ENCODE measurements around the gene ZNF333.
A peak's percentile ranks its signal among the peaks of the same experiment; 100 is the strongest.
"Not testable (repeated sequence)": the region's sequence is repeated elsewhere in the genome, so short reads cannot be mapped to it uniquely, and the experiment has no call there.

The ZNF333 gene

DNA sequence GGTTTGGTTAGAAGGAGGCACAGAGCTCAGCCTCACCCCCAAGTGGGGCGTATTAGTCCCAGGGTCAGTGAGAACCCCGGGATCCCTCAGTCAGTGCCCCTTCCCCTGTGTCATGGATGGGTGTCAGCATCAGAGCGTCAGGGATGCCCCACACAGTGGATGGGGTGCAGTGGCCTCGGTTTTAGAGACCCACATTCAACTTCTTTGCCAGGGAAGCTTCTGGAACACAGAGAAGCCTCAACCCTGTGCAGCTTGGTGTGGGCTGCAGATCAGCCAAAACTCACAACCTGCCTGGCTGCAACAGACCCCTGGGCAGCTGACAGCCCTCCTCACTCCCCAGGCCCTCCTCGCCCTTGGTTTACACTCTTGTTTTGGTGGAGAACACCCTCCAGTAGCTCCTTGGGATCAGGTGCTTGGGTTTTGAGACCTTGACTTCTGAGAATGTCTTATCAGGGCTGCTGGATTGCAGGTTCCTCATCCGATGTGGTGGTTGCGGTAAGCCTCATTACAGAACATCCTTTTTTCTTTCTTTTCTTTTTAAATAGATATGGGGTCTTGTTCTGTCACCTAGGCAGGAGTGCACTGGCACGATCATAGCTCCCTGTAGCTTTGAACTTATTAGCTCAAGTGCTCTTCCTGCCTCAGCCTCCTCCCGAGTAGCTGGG lies 11.0 kb downstream of the ZNF333 start:
- DNase-seq = peak; percentile 16

DNA sequence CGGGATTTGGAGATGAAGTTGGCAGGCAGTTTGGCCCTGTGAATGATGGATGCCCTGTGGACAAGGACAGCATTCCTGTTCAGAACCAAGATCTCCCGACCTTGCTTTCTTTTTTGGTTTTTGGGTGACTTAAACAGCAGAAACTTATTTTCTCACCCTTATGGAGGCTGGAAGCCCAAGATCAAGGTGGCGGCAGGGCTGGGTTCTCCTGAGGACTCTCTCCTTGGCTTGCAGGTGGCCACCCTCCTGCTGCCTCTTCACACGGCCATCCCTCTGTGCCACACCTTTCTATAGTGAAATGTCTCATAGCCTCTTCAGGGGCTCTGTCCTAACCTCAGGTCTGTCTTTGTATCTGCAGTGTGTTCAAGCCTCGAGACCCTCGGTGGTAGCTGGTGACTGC lies 14.0 kb downstream of the ZNF333 start:
- DNase-seq = no peak

DNA sequence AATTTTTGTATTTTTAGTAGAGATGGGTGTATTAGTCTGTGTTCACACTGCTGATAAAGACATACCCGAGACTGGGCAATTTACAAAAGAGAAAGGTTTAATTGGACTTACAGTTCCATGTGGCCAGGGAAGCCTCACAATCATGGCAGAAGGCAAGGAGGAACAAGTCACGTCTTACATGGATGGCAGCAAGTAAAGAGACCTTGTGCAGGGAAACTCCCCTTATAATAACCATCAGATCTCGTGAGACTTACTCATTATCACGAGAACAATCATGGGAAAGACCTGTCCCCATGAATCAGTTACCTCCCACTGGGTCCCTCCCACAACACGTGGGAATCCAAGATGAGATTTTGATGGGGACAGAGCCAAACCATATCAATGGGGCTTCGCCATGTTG lies 14.6 kb downstream of the ZNF333 start:
- no peak for DNase-seq

DNA sequence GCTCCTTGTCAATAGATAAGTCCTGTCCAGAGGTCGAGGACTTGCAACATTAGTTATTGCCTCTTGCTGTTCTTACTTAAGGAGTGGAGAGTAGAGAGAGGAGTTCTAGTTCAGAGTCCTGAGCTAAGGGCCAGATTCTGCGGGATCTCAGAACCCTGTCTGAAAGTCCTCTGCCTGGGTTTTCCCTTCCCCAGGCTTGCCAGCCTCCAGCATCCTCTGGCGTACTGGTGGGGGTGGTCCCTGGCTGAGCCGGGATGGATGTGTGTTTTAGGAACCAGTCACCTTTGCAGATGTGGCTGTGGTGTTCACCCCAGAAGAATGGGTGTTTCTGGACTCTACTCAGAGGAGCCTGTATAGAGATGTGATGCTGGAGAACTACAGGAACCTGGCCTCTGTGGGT lies 26.0 kb downstream of the ZNF333 start:
- no peak for DNase-seq

DNA sequence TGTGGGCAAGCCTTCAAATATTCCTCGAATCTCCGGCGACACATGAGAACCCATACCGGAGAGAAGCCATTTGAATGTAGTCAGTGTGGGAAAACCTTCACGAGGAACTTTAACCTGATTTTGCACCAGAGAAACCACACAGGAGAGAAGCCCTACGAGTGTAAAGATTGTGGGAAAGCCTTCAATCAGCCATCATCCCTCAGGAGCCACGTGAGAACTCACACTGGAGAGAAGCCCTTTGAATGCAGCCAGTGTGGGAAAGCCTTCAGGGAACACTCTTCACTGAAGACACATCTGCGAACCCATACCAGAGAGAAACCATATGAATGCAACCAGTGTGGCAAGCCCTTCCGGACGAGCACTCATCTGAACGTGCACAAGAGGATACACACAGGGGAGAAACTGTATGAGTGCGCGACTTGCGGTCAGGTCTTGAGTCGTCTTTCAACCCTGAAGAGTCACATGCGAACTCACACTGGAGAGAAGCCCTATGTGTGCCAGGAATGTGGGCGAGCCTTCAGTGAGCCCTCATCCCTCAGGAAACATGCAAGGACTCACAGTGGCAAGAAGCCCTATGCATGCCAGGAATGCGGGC lies 28.8 kb downstream of the ZNF333 start:
- no peak for DNase-seq

DNA sequence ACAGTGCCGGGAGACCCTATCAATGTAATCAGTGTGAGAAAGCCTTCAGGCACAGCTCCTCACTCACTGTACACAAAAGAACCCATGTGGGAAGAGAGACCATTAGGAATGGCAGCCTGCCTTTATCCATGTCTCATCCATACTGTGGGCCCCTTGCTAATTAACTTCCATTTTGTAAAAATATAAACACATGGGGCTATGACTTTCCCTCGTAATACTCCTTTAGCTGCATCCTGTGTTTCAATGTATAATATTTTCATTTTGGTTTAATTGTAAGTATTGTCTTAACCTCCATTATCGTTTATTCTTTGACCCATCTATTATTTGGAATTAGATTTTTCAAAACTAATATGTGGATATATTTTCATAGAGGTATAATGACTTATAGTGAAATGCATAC lies 29.3 kb downstream of the ZNF333 start:
- DNase-seq = no peak

DNA sequence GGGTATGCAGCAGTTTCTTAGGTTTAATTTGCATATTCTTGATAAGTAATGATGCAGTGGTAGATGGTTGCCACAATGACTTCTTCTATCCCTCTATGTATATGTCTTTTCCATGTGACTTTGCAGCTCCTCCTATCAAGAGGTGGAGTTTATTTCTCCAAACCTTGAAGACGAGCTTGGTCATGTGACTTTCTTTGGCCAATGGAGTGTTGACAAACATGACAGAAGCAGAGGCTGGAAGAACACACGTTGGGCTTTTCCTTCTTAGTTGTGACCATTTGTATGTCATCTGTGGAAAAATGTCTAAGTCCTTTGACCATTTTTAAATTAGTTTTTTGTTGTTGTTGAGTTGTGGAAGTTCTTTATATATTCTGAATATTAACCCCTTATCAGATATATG lies 32.3 kb downstream of the ZNF333 start:
- no peak for DNase-seq

DNA sequence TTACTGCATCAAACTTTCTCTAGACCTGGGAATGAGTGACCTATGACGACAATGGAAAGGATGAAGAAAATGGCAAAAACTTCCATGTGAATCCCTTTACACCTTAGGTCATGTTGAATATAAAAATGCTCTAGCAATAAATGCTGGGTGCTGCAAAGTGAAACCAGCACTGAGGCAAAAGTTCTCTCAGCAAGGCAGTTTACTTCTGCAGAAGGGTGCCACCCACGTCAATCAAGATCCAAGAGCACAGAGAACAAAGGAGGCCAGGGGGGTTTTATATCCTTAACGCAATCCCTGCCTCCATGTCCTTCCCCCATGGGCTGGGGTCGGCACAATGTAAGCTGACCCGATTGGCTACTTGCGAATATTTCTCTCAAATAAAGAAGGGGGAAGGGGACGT lies 38.7 kb downstream of the ZNF333 start:
- no peak for DNase-seq

DNA sequence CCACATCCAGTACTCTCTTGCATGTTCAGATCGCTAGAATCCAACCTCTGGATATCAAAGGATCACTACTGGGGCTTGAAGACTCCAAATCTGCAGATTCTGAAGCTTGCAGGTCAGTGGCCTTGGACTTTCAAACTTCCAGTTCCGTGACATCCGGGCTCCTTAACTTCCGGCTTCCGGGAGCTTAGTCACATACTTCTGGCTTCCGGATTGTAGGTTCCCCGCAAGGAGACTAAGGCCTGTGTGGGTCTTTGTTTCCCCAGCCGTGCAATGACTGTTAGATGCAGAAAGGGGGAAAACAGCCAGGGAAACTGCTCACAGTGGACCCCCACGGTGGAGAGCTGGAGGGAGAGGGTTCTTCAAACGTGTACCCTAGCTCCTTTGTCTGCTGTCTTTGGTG lies 41.4 kb downstream of the ZNF333 start:
- no peak for DNase-seq

DNA sequence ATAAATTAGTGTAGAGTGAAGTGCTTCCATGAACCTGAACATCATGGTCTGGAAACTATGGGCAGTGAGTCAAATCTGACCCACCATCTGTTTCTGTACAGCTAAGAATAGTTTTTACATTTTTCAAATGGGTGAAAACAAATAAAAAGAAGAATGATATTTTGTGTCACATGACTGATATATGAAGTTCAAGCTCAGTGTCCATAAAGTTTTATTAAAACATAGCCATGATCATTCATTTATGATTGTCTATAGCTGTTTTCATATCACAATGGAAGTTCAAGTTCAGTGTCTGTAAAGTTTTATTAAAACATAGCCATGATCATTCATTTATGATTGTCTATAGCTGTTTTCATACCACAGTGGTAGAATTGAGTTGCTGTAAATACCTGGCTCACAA lies 42.7 kb downstream of the ZNF333 start:
- DNase-seq = no peak

DNA sequence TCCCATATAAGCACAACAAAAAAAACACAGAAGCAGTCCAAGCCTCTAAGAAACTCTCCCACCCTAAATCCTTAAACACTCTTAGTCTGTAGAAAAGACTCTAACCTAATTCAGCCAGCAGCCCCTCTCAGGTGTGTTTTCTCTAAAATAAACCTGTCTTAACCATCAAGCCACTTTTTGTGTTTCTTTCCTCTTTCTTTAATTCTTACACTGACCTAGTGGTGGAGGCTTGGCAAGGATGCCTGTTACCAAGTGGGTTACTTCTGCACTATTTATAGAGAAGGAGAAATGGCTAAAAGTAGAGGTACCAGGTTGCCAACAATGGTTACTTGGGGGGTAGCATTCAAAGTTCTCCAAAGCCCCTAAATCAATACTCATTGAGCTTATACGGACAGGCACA lies 43.7 kb downstream of the ZNF333 start:
- DNase-seq = no peak

DNA sequence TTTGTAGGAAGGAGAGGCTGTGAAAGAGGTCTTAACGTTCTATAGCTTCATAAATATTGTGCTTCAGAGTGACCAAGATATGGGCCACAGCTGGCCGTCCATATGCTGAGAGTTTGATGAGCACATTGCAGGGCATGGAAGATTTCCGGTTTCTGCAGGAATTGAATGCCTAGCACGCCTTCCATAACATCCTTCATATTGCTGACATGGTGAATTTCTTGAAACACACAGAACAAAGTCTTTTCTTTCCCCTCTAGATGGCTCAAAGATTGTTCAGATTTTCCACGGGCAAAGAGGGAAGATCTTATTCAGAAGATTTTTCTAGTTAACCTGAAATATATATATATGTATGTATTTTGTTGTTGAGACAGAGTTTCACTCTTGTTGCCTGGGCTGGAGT lies 46.1 kb downstream of the ZNF333 start:
- DNase-seq = no peak

DNA sequence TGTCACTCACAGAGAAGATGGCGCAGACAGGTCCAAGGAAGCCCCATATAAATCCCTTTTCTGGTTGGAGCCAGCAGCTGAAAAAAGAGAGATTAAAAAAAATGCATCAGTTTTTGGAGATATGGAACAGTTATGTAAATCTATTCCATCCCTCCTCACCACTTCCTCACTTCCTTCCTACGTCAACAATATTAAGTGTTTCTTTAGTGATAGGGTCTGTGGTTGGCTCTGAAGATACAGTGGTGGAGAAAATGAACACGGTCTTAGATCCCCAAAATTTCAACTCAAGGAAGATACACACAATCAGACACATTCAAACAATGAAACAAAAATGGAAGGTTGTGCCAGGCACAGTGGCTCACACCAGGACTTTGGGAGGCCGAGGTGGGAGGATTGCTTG lies 57.0 kb downstream of the ZNF333 start:
- DNase-seq = no peak

DNA sequence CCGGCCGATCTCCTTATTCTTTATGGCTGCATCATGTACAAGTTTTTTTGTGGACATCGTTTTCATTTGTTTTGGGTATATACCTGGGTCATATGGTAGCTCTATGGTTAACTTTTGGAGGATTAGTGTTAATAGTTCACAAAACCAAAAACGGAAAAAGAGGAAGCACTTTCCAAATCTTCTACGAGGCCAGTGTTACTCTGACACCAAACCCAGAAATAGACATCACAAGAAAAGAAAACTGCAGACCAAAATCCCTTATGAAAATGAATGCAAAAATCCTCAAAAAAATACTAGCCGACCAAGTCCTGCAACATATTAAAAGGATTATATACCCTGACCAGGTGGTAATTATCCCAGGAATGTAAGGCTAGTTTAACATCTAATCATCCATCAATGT lies 58.8 kb downstream of the ZNF333 start:
- DNase-seq = no peak

DNA sequence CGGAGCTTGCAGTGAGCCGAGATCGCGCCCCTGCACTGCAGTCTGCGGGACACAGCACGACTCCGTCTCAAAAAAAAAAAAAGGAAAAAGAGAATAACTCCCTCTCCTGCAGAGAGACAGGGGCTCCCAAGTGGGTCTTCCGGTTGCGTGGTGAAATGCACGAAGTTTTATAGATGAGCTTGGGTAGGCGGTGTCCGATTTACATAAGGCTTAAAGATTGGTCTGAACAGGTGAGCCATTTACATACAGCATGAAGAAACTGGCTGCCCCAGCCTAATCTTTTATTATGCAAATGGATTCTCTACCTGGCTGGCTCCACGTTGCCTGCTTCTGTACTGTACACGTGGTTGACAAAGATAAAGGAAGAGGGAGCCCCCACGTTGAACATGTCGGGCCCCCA lies 69.0 kb downstream of the ZNF333 start:
- DNase-seq = no peak

DNA sequence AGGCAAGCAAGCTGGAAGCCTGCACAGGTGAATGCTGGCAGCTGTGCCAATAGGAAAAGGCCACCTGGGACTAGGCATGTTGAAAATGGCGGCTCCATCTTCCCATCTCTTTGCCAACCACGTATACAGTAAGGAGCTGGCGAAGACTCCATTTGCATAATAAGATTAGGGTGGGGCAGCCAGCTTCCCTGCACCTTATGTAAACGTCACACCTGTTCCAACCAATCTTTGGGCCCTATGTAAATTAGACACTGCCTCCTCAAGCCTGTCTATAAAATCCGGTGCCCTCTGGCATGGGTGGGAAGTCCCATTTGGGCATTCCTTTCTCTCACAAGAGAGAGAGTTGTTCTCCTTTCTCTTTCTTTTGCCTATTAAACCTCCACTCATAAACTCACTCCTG lies 71.8 kb downstream of the ZNF333 start:
- DNase-seq = no peak

DNA sequence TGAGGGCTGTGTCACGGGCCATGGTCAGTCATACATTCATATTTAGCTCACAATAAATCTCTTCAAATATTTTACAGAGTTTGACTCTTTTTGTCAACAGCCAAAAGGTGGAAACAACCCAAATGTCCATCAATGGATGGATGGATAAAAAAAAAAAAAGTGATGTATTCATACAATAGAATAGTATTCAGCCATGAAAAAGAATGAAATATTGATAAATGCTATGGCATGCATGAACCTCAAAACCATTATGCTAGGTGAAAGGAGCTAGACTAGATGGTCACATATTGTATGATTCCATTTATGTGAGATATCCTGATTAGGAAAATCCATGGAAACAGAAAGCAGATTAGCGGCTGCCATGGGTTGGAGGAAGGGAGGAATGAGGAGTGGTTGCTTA lies 72.3 kb downstream of the ZNF333 start:
- no peak for DNase-seq

DNA sequence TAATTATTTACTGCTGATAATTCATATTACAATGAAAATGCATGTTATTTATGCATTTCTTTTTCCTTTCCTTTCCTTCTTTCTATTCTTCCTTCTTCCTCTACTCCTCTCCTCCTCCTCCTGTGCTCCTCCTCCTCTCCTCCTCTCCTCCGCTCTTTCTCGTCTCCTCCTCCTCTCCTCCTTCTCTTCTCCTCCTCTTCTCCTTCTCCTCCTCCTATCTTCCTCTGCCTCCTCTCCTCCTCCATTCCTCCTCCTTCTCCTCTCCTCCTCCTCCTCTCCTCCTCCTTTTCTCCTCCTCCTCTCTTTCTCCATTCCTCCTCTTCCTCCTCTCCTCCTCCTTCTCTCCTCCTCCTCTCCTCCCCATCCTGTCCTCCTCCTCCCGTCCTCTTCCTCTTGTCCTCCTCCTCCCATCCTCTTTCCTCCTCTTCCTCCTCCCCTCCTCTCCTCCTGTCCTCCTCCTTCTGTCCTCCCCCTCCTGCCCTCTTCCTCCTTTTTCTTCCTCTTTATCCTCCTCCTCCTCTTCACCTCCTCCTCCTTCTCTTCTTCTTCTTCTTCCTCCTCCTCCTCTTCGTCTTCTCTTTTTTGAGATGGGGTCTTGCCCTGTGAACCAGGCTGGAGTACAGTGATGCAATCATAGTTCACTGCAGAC lies 73.8 kb downstream of the ZNF333 start:
- no peak for DNase-seq

DNA sequence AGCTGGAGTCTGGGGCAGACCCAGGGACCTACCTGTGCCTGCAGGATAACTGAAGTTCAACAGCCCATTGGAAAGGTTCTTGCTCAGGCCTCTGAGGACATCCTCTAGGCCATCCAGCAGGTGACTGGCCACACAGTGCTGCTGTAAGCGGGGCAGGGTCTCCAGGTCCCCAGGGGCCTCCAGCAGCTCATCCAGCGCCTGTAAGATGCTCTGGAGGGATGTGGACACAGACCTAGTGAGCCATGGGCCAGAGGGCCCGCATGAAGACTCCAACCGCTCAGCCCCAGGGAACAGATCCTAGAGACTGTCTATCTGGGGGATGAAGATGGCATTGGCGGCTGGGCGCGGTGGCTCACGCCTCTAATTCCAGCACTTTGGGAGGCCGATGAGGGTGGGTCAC lies 74.6 kb downstream of the ZNF333 start:
- DNase-seq = no peak

DNA sequence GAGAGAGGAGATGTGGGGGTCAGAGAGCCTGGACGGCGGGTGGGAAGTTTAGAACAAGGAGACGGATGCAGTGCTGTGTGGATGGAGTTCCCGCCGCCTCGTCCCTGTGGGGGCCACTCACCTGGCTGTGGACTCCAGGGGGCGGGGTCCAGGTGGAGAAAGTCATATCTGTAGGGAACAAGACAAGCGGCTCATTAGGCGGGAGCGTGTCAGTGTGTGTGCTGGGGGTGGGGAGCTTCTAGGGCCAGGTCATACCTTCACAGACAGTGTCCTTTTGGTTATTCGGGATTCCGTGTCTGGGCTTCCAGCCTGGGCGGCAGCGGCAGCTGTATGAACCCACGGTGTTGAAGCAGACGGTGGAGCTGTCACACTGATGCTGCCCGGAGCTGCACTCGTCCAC lies 75.6 kb downstream of the ZNF333 start:
- not testable (repeated sequence) for DNase-seq

DNA sequence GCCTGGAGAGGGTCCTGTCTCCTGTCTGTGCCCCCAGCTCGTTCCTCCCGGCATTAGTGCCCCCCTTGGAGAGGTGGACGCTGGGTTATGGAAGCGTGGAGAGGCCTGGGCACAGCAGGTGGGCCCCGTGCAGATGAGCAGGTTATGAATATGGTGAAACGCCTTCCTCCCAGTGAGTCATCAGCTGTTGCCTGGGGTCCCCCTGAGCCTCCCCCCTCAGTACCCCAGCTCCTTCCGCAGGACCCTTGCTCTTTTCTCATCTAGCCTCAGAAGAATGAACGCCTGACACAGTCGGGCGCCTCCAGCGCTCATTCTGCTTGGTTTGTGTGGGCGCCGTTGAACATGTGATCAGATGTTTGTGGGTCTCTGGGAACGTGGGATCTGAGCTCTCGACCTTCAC lies 76.0 kb downstream of the ZNF333 start:
- not testable (repeated sequence) for DNase-seq

DNA sequence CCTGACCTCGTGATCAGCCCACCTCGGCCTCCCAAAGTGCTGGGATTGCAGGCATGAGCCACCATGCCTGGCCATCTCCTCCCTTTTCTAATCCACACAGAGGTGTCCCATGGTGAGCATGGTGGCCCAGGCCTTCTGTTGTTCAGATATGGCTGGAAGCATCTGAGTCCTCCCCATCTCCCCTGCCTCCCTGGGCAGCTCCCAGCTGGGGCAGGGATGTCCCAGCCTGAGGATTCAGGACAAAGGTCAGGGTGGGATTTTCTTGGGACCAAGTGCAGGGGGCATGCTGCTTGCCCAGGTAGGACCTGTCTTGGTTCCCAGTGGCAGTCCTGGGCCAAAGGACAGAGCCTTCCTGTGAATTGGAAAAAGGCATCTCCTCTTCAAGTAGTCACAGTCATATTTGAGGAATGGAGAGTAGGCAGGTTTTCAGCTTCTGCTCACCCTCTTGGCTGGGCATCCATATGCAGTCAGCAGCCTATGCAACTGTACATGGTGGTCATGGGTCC lies 77.7 kb downstream of the ZNF333 start:
- DNase-seq = no peak

DNA sequence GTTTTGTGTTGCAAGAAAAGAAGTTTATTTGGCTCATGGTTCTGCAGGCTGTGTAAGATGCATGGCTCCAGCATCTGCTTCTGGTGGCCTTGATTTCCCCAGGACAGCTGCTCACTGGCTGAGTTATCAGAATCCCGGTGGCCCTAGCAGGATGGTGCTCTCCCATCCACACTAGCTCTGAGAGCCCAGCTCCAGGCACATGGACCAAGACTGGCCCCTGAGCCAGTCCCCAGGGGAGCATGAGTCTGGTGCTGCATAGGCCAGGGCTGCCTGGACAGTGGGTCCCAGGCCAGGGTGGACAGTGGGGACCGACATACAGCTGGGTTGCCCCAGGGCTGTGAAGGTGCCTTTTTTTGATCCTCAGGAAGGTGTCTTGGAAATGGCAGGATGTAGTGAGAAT lies 78.2 kb downstream of the ZNF333 start:
- DNase-seq = no peak

DNA sequence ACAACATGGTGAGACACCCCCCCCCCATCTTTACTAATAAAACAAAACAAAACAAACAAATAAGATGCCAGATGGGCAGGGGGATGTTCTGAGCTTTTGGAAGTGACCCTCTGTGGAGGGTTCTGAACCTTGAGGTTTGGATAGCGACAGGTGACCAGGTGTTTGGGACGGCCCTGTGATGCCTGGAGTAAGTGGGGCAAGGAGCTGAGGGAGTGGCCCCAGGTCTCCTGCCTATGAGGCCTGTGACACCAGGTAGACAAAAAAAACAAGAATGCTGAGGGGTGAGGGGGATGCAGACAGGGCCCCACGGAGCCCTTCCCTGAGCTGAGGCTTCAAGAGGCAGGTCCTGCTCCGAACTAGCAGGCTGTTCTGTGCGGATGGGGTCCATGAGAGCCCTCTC lies 79.4 kb downstream of the ZNF333 start:
- peak; percentile 24 for DNase-seq

DNA sequence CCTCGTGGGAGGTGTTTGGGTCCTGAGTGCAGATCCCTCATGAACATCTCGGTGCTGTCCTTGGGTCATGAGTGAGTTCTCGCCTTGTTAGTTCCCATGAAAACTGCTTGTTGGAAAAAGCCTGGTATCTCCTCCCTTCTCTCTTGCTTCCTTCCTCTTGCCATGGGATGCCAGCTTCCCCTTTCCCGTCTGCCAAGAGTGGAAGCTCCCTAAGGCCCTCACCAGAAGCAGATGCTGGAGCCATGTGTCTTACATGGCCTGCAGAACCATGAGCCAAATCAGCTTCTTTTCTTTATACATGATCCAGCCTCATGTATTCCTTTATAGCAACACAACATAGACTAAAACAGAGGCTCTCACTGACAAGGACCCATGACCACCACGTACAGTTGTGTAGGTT lies 80.3 kb downstream of the ZNF333 start:
- no peak for DNase-seq
